HG03060 (cell line): ENCODE results near the gene DACH1.

Source experiments
- ATAC-seq: cut with Tn5 transposase; IDR thresholded peaks from one replicate; pipeline ENCODE4 v1.9.1; 2021; ENCODE audit warnings: low read depth, moderate number of reproducible peaks; ENCODE audit not compliant: unreplicated experiment

The DACH1 gene

GRCh38 chr13:71456136-71456535 is 410.9 kb downstream of the DACH1 start:
- ATAC-seq, result no peak

GRCh38 chr13:71454509-71454908 is 412.5 kb downstream of the DACH1 start:
- ATAC-seq, result no peak

- no peak for ATAC-seq
Observed at GRCh38 chr13:71448080-71448630, 418.8 kb downstream of the DACH1 start.

- no peak for ATAC-seq
Observed at GRCh38 chr13:71437704-71438103, 429.3 kb downstream of the DACH1 start.

- ATAC-seq, result no peak
Observed at GRCh38 chr13:71430681-71431080, 436.3 kb downstream of the DACH1 start.

GRCh38 chr13:71417205-71417604 is 449.8 kb downstream of the DACH1 start:
- ATAC-seq, result no peak

- no peak for ATAC-seq
Observed at GRCh38 chr13:71412231-71412630, 454.8 kb downstream of the DACH1 start.

GRCh38 chr13:71408416-71408815 is 458.6 kb downstream of the DACH1 start:
- no peak for ATAC-seq

- ATAC-seq, result no peak
Observed at GRCh38 chr13:71399631-71400215, 467.3 kb downstream of the DACH1 start.

GRCh38 chr13:71396149-71396548 is 470.9 kb downstream of the DACH1 start:
- no peak for ATAC-seq

- ATAC-seq, result no peak
Observed at GRCh38 chr13:71395053-71395452, 472.0 kb downstream of the DACH1 start.

GRCh38 chr13:71394176-71394575 is 472.8 kb downstream of the DACH1 start:
- ATAC-seq, result no peak
